SW480 (cell line): Measurements from ENCODE around the gene ASPHD2.
"Not testable (repeated sequence)": the region's sequence is repeated elsewhere in the genome, so short reads cannot be mapped to it uniquely, and the experiment has no call there.

Experiments
- DNase-seq: peaks from one replicate; pipeline ENCODE4 v3.0.0-alpha.2; 2016; ENCODE audit warnings: low spot score

The ASPHD2 gene

GRCh38 chr22:26428515-26429457 is at the start of gene ASPHD2:
ASPHD2 (plus strand) TSS chr22:26429260; CDS start chr22:26433616, 4,356 bp downstream.
- DNase-seq: peak; percentile 41

GRCh38 chr22:26380072-26380830 is 48.8 kb upstream of the ASPHD2 start:
- DNase-seq: no peak

GRCh38 chr22:26382782-26383181 is 46.3 kb upstream of the ASPHD2 start:
- DNase-seq: no peak

GRCh38 chr22:26383968-26384556 is 45.0 kb upstream of the ASPHD2 start:
- DNase-seq: no peak

- no peak for DNase-seq
Measured at GRCh38 chr22:26385164-26385563, 43.9 kb upstream of the ASPHD2 start.

GRCh38 chr22:26389125-26389524 is 39.9 kb upstream of the ASPHD2 start:
- no peak for DNase-seq

- DNase-seq: no peak
Measured at GRCh38 chr22:26391091-26391490, 38.0 kb upstream of the ASPHD2 start.

GRCh38 chr22:26391623-26392022 is 37.4 kb upstream of the ASPHD2 start:
- no peak for DNase-seq

- no peak for DNase-seq
Measured at GRCh38 chr22:26393929-26394328, 35.1 kb upstream of the ASPHD2 start.

- DNase-seq: no peak
Measured at GRCh38 chr22:26394777-26395176, 34.3 kb upstream of the ASPHD2 start.

GRCh38 chr22:26395926-26396325 is 33.1 kb upstream of the ASPHD2 start:
- no peak for DNase-seq

GRCh38 chr22:26398741-26399153 is 30.3 kb upstream of the ASPHD2 start:
- peak; percentile 37 for DNase-seq

GRCh38 chr22:26399289-26399688 is 29.8 kb upstream of the ASPHD2 start:
- no peak for DNase-seq

- no peak for DNase-seq
Measured at GRCh38 chr22:26401726-26402125, 27.3 kb upstream of the ASPHD2 start.

- DNase-seq: no peak
Measured at GRCh38 chr22:26404851-26405421, 24.1 kb upstream of the ASPHD2 start.

GRCh38 chr22:26406118-26406517 is 22.9 kb upstream of the ASPHD2 start:
- no peak for DNase-seq

- DNase-seq: not testable (repeated sequence)
Measured at GRCh38 chr22:26408562-26409220, 20.4 kb upstream of the ASPHD2 start.

- no peak for DNase-seq
Measured at GRCh38 chr22:26409719-26410335, 19.2 kb upstream of the ASPHD2 start.

- DNase-seq: no peak
Measured at GRCh38 chr22:26410386-26410785, 18.7 kb upstream of the ASPHD2 start.

- DNase-seq: no peak
Measured at GRCh38 chr22:26414347-26414746, 14.7 kb upstream of the ASPHD2 start.

- DNase-seq: no peak
Measured at GRCh38 chr22:26416256-26416655, 12.8 kb upstream of the ASPHD2 start.
